SJSA1 (cell line): ENCODE measurements around the gene ROBO4. TPM values are rescaled to one million over a fixed set of nuclear protein-coding genes. Genes with fewer than 3 reads are reported as not detected.

Experiments used
- DNase-seq, 2 experiments: peaks; one replicate each; pipeline ENCODE4 v3.0.0-alpha.2; 2015 to 2020; ENCODE audit warnings: low spot score in 2 of 2, low read depth in 1 of 2
- H3K27ac ChIP-seq: fragments of 250-450 bp; sonication (Bioruptor Pico); 2 replicates; pipeline ENCODE4 v1.5.1; 2020; ENCODE audit warnings: mild to moderate bottlenecking, moderate library complexity
- H3K27me3 ChIP-seq: fragments of 250-450 bp; sonication (Bioruptor Pico); replicated peaks from 2 replicates; pipeline ENCODE4 v1.5.1; 2020; ENCODE audit warnings: mild to moderate bottlenecking, moderate library complexity
- H3K36me3 ChIP-seq: fragments of 250-450 bp; sonication (Bioruptor Pico); 2 replicates; pipeline ENCODE4 v1.5.1; 2020; ENCODE audit warnings: mild to moderate bottlenecking
- H3K4me1 ChIP-seq: fragments of 250-450 bp; sonication (Bioruptor Pico); replicated peaks from 2 replicates; pipeline ENCODE4 v1.6.1; 2021; ENCODE audit warnings: mild to moderate bottlenecking
- H3K4me3 ChIP-seq: fragments of 250-450 bp; sonication (Bioruptor Pico); 2 replicates; pipeline ENCODE4 v1.5.1; 2020; ENCODE audit warnings: mild to moderate bottlenecking
- H3K9me3 ChIP-seq: fragments of 250-450 bp; sonication (Bioruptor Pico); replicated peaks from 2 replicates; pipeline ENCODE4 v1.5.1; 2020; ENCODE audit warnings: mild to moderate bottlenecking
- total RNA-seq: library from RNA; depleted of rRNA; stranded (reverse); fragments of >200 nt; shearing (Covaris generic); gene quantifications from 2 replicates; pipeline ENCODE4 v1.2.3, GENCODE V29; 2014

Gene ROBO4
- total RNA-seq, 1 experiment from 2014 or later, result 0.97 TPM

- DNase-seq, result no peak
- no peak overlapping the region for H3K4me3 ChIP-seq
- H3K27ac ChIP-seq, result peak overlapping the region; percentile 88
- H3K9me3 ChIP-seq, result no peaks in the 10 kb centered on the region
- H3K27me3 ChIP-seq, result no peaks in the 10 kb centered on the region
- peaks cover 56% of the 10 kb centered on the region for H3K4me1 ChIP-seq
- no peaks in the 10 kb centered on the region for H3K36me3 ChIP-seq
These were observed 1.9 kb upstream of the ROBO4 start for GRCh38 chr11:124899383-124900145.

GRCh38 chr11:124898711-124899110 lies 1.0 kb upstream of the ROBO4 start:
- H3K36me3 ChIP-seq, result no peaks in the 10 kb centered on the region
- H3K4me1 ChIP-seq, result peaks cover 56% of the 10 kb centered on the region
- H3K9me3 ChIP-seq, result no peaks in the 10 kb centered on the region
- no peak overlapping the region for H3K4me3 ChIP-seq
- DNase-seq, result peak in 1 of 2 experiments; percentile 72
- peak overlapping the region; percentile 88 for H3K27ac ChIP-seq
- no peaks in the 10 kb centered on the region for H3K27me3 ChIP-seq

DNA sequence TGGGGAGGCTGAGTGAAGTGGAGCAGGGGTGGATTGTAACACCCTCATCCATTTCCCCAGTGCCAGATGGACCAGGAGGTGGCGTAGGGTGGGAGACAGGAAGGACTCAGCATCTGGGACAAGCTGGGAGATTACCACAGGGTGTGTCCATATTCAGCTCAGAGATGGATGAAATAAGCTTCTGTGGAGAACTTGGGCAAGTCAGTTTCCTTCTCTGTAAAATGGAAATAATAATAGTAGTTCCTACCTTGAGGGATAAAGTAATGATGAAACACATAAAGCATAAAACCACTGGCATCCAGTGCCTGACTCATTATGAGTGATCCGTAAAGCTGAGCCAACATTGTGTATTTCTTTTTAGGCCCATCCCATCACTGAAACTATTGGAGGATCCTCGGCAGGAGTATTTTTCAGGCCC lies 607 bp upstream of the ROBO4 start:
- Histone ChIP-seq H3K27ac (peak overlapping the region; percentile 88), H3K27me3 (no peaks in the 10 kb centered on the region), H3K36me3 (no peaks in the 10 kb centered on the region), H3K4me3 (no peak overlapping the region), H3K9me3 (no peaks in the 10 kb centered on the region), H3K4me1 (peaks cover 56% of the 10 kb centered on the region)
- DNase-seq, result no peak

GRCh38 chr11:124896821-124897391 lies 759 bp downstream of the ROBO4 start:
- peak overlapping the region; percentile 57 for H3K27ac ChIP-seq
- no peak for DNase-seq
- H3K9me3 ChIP-seq, result no peaks in the 10 kb centered on the region
- H3K4me1 ChIP-seq, result peaks cover 56% of the 10 kb centered on the region
- H3K4me3 ChIP-seq, result no peak overlapping the region
- no peaks in the 10 kb centered on the region for H3K27me3 ChIP-seq
- no peaks in the 10 kb centered on the region for H3K36me3 ChIP-seq

DNA sequence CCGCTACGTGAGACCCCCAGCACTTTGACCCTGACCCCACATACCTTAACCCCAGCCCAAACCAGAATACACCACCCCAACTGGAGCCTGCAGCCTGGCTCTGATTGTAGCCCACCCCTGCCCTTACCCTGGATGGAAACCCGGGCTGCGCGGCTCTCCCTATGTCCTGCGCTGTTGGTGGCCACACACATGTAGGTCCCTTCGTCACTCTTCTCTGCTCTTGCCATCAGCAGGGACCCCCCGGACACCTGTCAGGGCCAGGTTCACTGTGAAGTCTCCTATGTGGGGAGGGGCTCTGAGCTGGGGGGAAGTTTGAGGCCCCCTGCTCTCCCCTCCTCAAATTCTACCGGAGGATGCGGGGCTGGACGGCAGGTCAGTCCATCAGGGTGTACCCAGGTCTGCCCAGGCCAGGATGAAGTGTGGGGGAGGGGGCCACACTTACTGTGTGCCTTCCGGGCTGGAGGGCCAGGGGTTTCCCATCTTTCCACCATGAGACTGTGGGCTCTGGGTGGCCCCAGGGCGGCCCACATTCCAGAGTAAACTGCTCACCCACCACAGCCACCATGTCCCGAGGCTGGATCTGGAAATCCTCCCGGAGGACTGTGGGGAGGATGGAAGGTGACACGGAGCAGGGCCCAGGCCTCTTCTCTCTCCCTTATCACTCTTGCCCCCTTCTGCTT lies 1.5 kb downstream of the ROBO4 start:
- Histone ChIP-seq H3K4me1 (peaks cover 55% of the 10 kb centered on the region), H3K9me3 (no peaks in the 10 kb centered on the region), H3K27ac (peak overlapping the region; percentile 57), H3K27me3 (no peaks in the 10 kb centered on the region), H3K36me3 (no peaks in the 10 kb centered on the region), H3K4me3 (no peak overlapping the region)
- peak; percentile 48 to 69 for DNase-seq

DNA sequence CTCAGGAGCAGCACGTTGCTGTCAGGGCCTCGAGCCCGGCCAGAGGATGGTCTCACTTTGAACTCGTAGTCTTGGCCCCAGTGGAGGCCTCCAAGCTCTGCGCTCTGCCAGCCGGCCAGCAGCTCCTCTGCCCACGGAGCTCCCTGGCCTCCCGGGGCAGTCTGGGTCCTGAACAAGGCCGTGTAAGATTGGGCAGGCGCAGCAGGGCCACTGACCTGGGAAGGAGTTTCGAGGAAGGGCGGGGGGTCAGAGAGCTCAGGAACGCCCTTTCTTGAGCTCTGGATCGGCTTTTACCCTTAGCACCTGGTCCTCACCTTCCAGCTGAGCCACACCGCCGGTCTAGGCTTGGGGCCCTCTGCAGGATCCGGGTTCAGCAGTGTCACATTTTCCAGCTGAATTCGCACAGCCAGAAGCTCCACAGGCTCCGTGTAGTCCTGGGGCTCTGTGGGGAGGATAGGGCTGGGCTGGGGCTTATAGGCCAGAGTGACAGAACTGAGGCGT lies 2.1 kb downstream of the ROBO4 start:
- Histone ChIP-seq H3K27me3 (no peaks in the 10 kb centered on the region), H3K4me3 (no peak overlapping the region), H3K27ac (no peak overlapping the region), H3K4me1 (peaks cover 48% of the 10 kb centered on the region), H3K9me3 (no peaks in the 10 kb centered on the region), H3K36me3 (no peaks in the 10 kb centered on the region)
- DNase-seq, result no peak

DNA sequence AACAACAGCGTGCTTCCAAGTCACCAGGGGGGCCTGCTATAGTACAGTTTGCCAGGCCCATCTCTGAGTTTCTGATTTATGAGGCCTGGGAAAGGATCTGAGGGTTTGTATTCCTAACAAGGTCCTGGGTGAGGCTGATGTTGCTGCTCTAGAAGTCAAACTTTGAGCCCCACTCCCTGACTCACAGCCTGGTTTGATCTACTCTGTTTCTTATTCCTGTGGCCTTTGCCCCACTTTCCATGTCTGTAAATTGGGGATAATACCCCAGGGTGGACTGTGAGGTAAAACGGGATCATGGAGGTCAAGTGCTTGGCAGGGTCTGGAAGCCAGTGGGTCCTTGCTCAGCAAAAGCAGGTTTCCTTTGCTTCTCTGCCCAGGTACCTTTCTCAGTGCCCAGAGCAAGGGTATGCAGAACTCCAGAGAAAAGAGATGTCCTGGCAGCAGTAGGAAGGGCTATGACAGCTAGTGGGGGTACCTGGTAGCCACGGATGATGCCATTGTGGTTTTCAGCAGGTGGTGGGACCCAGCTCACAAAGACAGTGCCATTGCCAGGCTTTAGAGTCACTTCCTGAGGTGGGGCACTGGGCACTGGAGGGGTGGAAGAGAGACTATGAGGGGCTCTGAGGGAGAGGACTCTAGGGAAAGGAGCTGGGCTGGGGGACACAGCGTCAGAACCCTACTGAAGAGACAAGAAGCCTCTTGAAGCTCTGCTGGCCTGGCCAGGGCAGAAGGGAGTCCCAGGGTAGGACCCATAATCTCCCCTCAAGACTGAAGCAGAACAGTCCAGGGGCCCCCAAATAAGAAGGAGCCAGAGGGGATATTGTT lies 2.8 kb downstream of the ROBO4 start:
- DNase-seq, result no peak

DNA sequence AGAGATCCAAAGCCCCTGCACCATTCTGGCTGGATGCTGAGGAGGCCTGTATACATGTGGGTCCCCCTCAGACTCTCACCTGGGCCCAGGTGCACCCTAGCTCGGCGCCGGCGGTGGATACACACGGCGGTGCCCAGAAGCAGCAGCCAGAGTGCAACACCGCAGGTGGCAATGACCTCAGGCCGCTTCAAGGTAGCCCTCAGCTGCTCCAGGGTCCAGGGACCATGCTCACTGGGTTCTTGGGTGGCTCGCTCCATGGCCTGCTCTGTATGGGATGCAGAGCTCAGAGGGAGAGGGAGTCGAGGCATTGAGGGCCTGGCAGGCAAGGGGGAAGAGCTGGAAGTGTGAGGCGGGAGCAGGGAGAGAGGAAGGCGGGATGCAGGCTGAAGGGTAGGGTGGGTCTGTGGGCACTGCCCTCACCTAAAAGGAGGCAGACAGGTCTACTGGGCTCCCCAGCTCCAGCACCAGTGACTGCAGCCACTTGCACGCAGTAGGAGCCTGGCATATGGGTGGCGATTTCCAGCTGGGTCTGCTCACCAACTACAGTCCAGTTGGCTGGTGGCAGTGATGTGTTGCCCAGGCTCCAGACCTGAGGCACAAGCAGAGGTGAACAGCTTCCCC lies 3.8 kb downstream of the ROBO4 start:
- peaks cover 32% of the 10 kb centered on the region for H3K4me1 ChIP-seq
- no peak overlapping the region for H3K27ac ChIP-seq
- no peaks in the 10 kb centered on the region for H3K9me3 ChIP-seq
- no peaks in the 10 kb centered on the region for H3K27me3 ChIP-seq
- H3K4me3 ChIP-seq, result no peak overlapping the region
- no peaks in the 10 kb centered on the region for H3K36me3 ChIP-seq
- DNase-seq, result no peak

More for the DNA sequence above, 2.8 kb downstream of the ROBO4 start:
- H3K4me1 ChIP-seq, result peaks cover 41% of the 10 kb centered on the region
- H3K4me3 ChIP-seq, result no peak overlapping the region
- H3K36me3 ChIP-seq, result no peaks in the 10 kb centered on the region
- H3K27ac ChIP-seq, result no peak overlapping the region
- H3K27me3 ChIP-seq, result no peaks in the 10 kb centered on the region
- H3K9me3 ChIP-seq, result no peaks in the 10 kb centered on the region

DNA sequence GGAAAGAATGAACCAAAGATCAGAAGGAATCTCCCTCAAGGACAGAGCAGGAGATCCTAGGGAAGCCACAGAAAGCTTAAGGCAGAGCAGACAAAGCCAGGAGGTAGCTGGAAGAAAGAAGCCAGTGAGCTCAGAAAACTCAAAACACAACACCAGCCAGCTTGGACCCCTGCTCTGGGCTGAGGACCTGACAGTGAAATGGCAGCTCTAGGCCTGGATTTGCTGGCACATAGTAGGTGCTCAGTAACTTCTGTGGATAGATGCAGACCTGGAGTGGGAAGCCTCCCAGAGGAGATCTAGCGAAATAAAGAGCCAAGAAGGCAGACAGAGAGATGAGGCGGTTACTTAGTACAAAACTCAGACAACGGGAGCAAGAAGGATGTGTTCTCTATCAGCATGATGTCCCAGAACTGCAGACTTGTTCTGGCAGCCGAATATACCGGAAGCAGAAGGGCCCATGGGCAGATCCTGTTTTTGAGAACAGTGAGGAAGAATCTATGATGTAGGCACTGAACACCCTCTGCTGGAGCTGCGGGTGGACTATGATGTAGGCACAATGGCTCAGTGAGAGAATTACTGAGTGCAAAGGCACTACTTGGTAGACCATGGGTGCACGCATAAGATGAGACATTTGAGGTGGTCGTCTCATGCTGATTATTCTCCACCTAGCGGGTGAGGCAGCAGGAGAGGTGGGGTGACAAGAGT lies 4.8 kb downstream of the ROBO4 start:
- no peaks in the 10 kb centered on the region for H3K9me3 ChIP-seq
- H3K4me1 ChIP-seq, result peaks cover 22% of the 10 kb centered on the region
- no peak for DNase-seq
- no peak overlapping the region for H3K4me3 ChIP-seq
- H3K36me3 ChIP-seq, result no peaks in the 10 kb centered on the region
- H3K27ac ChIP-seq, result no peak overlapping the region
- H3K27me3 ChIP-seq, result no peaks in the 10 kb centered on the region

- H3K36me3 ChIP-seq, result no peaks in the 10 kb centered on the region
- H3K4me3 ChIP-seq, result no peak overlapping the region
- H3K9me3 ChIP-seq, result no peaks in the 10 kb centered on the region
- no peaks in the 10 kb centered on the region for H3K27me3 ChIP-seq
- no peak overlapping the region for H3K27ac ChIP-seq
- H3K4me1 ChIP-seq, result peaks cover 14% of the 10 kb centered on the region
- DNase-seq, result no peak
These were observed 5.5 kb downstream of the ROBO4 start for GRCh38 chr11:124892146-124892545.

DNA sequence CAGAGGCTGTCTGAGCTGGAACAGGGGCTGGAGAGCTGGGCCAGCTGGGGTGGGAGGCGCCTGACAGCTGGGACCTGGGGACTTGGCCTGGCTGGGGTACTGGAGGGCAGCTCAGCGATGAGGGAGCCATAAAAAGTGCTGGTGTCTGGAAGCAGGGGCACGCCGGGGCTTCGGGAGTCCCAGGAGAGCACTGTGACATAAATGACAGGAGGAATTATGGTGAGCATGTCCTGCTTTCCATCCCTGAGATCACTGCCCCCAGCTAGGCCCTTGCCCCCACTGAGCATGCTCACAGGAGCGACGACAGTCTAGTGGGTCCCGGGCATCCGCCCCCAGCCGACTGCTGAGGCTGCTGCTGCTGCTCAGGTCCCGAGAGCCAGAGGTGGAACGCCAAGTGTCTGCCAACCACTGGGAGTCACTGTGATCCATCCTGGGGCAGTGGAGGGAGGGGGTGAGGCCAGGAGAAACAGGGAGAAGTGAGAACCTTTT lies 6.2 kb downstream of the ROBO4 start:
- Histone ChIP-seq H3K4me1 (peaks cover 7% of the 10 kb centered on the region), H3K4me3 (no peak overlapping the region), H3K36me3 (no peaks in the 10 kb centered on the region), H3K27me3 (no peaks in the 10 kb centered on the region), H3K27ac (no peak overlapping the region), H3K9me3 (no peaks in the 10 kb centered on the region)
- no peak for DNase-seq

DNA sequence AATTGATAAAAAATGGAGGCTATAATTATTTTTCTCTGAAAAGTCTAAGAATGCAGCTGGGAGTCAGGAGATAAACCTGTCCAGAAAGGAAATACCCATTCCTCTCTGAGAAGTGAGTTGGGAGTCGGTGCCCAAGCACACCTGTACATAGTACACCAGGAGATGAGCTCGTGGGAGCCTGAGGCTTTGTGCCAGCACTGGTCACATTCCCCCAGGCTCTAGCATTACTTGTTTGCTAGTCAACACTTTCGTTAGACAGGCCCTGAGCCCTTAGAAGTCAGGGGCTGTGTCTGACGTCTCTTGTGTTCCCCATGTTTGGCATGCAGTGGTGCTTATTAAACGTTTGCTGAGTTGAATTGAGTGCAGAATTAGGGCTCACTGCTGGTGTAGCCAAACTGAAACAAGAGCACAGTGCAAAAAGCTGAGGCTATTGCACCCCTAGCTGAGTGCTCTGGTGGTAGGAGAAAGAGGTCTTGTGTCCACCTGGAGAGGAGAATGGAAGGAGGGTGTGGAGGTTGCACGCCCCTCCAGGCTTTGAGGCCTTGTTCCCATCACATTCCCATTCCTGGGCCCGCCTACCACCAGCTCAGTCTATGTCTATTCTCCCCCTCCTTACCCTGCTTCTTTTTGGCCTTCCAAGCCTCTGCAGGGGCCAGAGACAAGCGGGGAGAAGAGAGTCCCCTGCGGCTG lies 6.8 kb downstream of the ROBO4 start:
- H3K9me3 ChIP-seq, result no peaks in the 10 kb centered on the region
- H3K4me1 ChIP-seq, result peaks cover 1% of the 10 kb centered on the region
- no peaks in the 10 kb centered on the region for H3K36me3 ChIP-seq

More for the DNA sequence above, 6.8 kb downstream of the ROBO4 start:
- Histone ChIP-seq H3K27me3 (no peaks in the 10 kb centered on the region), H3K4me3 (no peak overlapping the region), H3K27ac (no peak overlapping the region)
- no peak for DNase-seq
